Left colon (tissue), 2 donors: Measurements from ENCODE around the gene SHB. TPM values are rescaled to one million over a fixed set of nuclear protein-coding genes. Genes with fewer than 3 reads are reported as not detected.

Experiments used
- ATAC-seq: fragments of 200-7000 bp; cut with Tn5 transposase; one replicate; pipeline ENCODE4 v1.9.1; 2020; ENCODE audit warnings: mild to moderate bottlenecking, moderate library complexity
- DNase-seq, 2 donors: peaks; one replicate each; pipeline ENCODE4 v3.0.0-alpha.2; 2020
- intact Hi-C, 2 donors: fragments of 100-400 bp; cut with DNase I in 1 of 2; cut with micrococcal nuclease in 1 of 2; formaldehyde crosslinking; loops; one replicate each; pipeline versions ENCODE4 v1.11.2 to v1.14.0; 2022; cut with DNase I, micrococcal nuclease
- long read RNA-seq: library from polyadenylated mRNA; unstranded; transcript quantifications from one replicate; pipeline ENCODE4 v2.0.0, GENCODE V29; 2021
- total RNA-seq, 2 donors: library from RNA; stranded (reverse); fragmentation: NEBNext Ultra II Directional; extraction: Animal tissue kit (Norgen Biotek cat#: 25700); gene quantifications; one replicate each; pipeline ENCODE4 v1.2.1, GENCODE V29; 2021
- donor health status: DM: no; HTN: no; CAD: no.
- donor health status: DM: yes; HTN: yes; CAD: no.

Gene SHB
- 10 to 100 TPM; 19.6 to 26.2 TPM for total RNA-seq
- long read RNA-seq, transcript SHB-201 (6 exons, 2,783 nt): major isoform, 22 of 35 reads
- long read RNA-seq, partial matches to known transcripts: 9 of 35 reads
- long read RNA-seq, other reads (novel, unspliced or antisense): 4 of 35 reads

GRCh38 chr9:38068701-38069628, at the start of gene SHB:
Gene SHB (minus strand): TSS chr9:38069227. CDS start chr9:38068645, 582 bp downstream.
- peak; percentile 65 for ATAC-seq
- DNase-seq: peak; percentile 72 to 89
- intact Hi-C loops: no loop called here

DNA sequence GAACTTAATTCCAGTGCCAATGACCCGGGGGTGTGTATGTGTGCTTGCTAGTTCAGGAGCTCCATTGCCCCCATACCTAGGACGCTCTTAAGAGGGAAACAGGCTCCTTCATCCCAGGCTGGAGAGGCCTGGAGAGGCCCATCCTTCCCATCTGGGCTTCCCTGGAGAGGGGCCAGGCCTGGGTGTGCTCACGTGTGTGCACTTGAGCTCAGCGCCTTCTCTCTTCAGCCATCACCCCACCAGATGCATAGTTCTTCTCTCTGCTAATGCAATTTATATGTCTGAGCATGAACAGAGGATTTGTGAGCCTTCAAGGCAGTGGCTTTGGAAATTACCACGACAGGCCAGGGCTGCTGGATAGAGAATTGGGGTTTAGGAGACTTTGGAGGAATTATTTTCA, 48.6 kb upstream of the SHB start:
- intact Hi-C loops: no loop called here
- ATAC-seq: no peak
- no peak for DNase-seq

- ATAC-seq: no peak
- intact Hi-C loops: no loop called here
- no peak for DNase-seq
These were observed 45.9 kb upstream of the SHB start for GRCh38 chr9:38114905-38115304.

DNA sequence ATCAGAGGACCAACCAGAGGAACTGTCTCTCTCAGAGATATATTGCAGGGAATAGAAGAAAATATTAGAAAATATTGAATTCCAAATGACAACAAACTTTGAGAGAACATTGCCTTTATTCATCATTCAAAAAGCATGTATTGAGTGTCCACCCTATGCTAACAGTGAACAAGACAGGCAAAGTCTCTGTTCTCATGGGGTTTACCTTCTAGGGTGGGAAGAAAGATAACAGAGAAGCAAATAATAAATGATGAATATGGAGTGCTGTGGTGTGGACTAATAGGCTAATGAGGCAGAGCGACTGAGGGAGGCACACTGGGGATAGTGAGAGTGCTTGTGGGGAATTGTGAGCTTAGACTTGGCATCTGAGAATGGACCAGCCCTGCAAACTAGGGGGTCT, 43.4 kb upstream of the SHB start:
- intact Hi-C loops: no loop called here
- DNase-seq (no peak), ATAC-seq (no peak)

DNA sequence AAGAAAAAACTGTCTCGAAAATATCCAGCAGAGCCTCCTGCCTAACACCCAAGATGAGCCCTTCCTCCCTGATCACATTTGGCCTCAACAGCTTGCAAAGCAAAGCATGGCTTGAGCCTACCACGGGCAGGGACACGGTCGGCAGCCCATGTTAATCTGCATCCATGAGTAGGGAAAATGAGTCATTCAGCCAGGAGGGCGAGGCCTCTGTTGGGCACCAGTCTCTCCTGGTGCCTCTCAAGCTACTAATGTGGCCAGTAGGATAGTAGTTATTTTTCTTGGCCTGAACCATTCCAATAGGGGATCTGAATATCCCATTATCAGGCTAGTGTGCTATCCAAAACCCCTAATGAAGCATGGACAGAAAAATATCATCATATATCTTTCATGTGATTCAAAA, 43.0 kb upstream of the SHB start:
- intact Hi-C loops: no loop called here
- DNase-seq (no peak), ATAC-seq (no peak)

- intact Hi-C loops: no loop called here
- ATAC-seq (no peak), DNase-seq (no peak)
These were observed 41.4 kb upstream of the SHB start for GRCh38 chr9:38110476-38110875.

DNA sequence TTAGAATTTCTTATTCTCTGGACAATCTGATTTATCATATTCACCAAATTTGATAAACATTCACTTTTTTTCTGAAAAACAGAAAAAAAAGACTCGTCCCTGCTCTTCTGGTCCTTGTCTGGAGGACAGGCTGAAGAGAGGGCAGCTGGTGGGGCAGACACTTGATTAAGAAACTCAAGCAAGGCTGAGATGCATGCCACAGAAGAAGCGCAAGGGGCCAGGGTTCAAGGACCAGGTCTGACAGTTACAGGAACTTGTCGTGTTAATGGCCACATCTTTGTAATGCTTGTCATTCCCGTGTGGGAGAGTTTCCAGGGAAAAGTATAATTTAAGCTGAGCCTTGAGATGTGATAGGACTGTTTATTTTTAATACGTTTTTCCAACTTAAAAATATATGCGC, 40.6 kb upstream of the SHB start:
- intact Hi-C loops: no loop called here
- no peak for DNase-seq
- ATAC-seq: no peak

- intact Hi-C loops: no loop called here
- ATAC-seq: no peak
- DNase-seq: no peak
These were observed 39.3 kb upstream of the SHB start for GRCh38 chr9:38108326-38108725.

DNA sequence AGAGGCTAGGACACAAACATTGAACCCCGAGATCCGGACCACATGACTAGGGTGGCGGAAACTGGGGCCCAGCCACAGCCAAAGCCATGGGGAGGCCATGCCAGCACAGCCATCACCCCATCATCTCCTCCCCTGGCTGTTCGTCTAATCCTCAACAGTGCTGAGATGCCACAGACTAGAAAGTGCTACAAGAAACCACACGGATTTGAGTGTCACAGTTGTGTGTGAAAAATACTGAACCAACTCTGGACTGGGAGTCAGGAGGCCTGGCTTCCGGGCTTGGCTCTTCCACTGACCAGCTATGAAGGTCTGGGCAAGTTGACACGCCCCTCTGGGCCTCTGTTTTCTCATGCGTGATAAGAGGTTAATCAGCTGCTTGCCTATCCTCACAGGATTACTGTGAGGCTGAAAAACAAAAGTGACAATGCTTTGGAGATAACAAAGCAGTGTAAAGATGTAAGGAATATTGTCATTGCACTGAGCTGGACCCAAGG, 38.8 kb upstream of the SHB start:
- ATAC-seq (no peak), DNase-seq (no peak)
- intact Hi-C loops: no loop called here

DNA sequence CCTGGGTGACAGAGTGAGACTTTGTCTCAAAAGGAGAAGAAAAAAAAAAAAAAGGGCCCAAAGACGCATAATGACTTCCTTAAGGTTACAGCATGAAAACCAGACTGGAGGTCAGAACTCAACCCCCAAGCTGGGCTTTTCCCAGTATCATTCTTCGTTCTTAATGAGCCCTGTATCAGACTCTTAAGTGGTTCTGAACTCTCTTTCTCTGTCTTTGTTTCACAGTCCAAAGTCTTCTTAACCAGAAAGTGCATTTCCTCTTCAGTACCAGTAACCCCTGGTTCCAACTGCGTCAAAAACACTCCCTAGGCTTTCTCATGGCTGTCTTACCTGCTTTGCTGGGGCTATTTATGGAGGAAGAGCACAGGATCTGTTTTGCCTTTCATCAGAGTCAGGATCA, 38.4 kb upstream of the SHB start:
- DNase-seq (no peak), ATAC-seq (no peak)
- intact Hi-C loops: no loop called here

GRCh38 chr9:38106488-38106887, 37.5 kb upstream of the SHB start:
- intact Hi-C loops: no loop called here
- ATAC-seq (no peak), DNase-seq (no peak)

DNA sequence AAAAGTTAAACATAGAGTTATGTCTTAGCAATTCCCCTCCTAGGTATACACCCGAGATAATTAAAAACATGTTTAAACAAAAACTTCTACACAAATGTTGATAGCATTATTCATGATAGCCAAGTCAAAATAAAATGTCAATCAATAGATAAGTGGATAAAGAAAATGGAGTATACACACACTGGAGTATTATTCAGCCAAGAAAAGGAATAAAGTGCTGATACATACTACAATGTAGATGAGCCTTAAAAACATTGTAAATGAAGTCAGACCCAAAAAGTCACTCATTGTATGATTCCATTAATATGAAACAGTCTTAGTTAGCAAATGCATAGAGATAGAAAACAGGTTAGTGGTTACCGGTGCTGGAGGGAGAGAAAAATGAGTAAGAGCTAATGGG, 34.3 kb upstream of the SHB start:
- intact Hi-C loops: no loop called here
- no peak for DNase-seq
- ATAC-seq: no peak

DNA sequence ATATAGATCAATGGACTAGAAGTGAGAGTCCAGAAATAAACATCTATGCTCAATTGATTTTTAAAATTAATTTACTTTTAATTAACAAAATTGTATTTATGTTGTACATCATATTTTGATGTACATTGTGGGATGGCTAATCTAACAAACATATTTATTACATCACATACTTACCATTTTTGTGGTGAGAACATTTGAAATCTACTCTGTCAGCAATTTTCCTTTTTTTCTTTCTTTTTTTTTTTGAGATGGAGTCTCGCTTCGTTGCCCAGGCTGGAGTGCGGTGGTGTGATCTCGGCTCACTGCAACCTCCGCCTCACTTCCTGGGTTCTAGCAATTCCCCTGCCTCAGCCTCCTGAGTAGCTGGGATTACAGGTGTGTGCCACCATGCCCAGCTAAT, 32.4 kb upstream of the SHB start:
- ATAC-seq (no peak), DNase-seq (no peak)
- intact Hi-C loops: no loop called here

DNA sequence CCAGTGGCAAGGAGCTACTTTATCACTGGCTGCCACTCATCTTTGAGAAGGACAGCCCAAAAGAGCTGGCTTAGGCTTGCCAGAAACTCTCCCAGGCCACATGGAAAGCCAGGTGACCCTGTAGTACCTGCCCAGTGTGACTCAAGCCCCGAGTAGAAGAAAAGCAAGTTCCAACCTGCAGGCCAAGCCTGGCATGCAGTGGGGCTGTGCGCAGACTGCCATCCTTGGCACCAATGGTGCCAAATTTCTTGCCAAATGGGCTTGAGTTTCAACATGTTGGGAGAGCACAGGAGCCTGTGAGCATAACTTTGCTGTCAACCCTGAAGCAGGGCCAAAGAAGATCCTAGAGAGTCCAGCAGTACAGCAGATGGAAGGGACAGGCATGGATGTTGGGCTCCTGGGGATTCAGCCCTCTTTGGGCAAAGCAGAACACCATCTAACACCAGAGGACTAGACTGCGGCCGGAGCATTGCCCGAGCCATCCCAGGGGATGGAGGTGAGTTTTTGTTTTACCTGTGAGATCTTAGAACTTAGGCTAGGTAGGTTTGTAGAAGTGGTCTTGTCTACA, 27.3 kb upstream of the SHB start:
- intact Hi-C loops: no loop called here
- no peak for DNase-seq
- ATAC-seq: no peak

DNA sequence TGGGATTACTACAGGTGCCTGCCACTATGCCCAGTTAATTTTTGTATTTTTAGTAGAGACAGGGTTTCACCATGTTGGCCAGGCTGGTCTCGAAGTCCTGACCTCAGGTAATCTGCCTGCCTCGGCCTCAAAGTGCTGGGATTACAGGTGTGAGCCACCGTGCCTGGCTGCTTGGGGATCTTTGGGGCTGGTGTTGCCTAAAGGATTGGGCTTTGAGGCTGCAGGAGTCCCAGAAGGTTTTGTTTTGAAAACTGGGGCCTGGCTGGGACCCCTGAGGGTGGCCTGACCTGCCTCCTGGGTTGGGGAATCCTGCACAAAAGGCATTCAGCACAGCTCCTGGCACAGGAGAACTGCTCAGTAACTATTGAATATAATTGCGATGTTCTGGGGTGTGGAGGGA, 25.1 kb upstream of the SHB start:
- intact Hi-C loops: no loop called here
- DNase-seq (no peak), ATAC-seq (no peak)

- DNase-seq: no peak
- no peak for ATAC-seq
- intact Hi-C loops: no loop called here
These were observed 23.6 kb upstream of the SHB start for GRCh38 chr9:38092656-38093055.

- DNase-seq (no peak), ATAC-seq (no peak)
- intact Hi-C loops: no loop called here
These were observed 23.1 kb upstream of the SHB start for GRCh38 chr9:38092200-38092524.

GRCh38 chr9:38091310-38092199, 22.5 kb upstream of the SHB start:
- ATAC-seq: no peak
- DNase-seq: no peak
- intact Hi-C loops: no loop called here

DNA sequence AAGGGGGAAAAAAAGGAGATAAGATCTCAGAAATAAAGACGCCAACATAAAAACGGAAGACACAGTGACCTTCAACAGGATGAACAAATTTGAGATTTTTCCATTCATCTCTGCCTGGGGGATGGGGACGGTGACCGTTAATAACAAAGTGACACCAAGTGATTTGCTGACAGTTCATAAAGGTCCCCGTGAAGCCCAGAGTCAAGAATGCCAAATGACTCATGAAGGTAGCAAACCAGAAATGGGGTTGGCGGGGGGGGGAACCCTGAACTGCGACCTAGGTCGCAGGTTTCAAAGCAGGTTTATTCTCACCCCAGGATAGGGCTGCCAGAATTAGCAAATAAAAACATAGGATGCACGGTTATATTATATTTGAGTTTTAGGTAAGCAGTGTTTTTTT, 21.1 kb upstream of the SHB start:
- DNase-seq: no peak
- ATAC-seq: no peak

More for the DNA sequence above, 21.1 kb upstream of the SHB start:
- intact Hi-C loops: no loop called here
